Measurements from ENCODE around the gene CHD1. TPM values are rescaled to one million over a fixed set of nuclear protein-coding genes. Genes with fewer than 3 reads are reported as not detected.
A peak's percentile ranks its signal among the peaks of the same experiment; 100 is the strongest.

CHD1 gene
- total RNA-seq, 1 donor from 2014 or later, result 16.8 TPM

DNA sequence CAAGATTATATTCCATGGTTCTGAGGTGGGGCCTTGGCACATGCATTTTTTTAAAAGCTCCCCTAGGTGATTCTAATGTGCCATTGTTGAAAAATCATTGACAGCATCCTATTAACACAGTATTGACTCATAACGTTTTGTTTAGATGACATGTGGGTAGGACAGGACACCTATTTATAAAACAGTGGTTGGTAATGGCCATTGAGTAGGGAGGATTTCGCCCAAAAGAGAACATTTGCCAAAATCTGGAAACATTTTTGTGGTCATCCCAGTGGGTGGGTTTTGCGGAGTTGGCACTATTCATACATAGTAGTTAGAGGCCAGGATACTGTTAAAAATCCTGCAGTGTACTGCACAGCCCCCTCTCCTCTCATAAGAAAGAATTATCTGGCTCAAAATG, 6.4 kb upstream of the CHD1 start:
- no peak for TF ChIP-seq CTCF (conservative IDR thresholded peaks at IDR 0.05; ENCODE audit: low read depth, low read length)
- H3K4me3 ChIP-seq (ENCODE audit: low read depth, low read length), result no peak overlapping the region
- no peak for DNase-seq (ENCODE audit: low read depth)

GRCh38 chr5:98934546-98934945, 5.7 kb upstream of the CHD1 start:
- DNase-seq (ENCODE audit: low read depth), result peak; percentile 64
- TF ChIP-seq CTCF (conservative IDR thresholded peaks at IDR 0.05; ENCODE audit: low read depth, low read length), result no peak
- no peak overlapping the region for H3K4me3 ChIP-seq (ENCODE audit: low read depth, low read length)

GRCh38 chr5:98933445-98934072, 4.8 kb upstream of the CHD1 start:
- TF ChIP-seq CTCF (conservative IDR thresholded peaks at IDR 0.05; ENCODE audit: low read depth, low read length), result no peak
- DNase-seq (ENCODE audit: low read depth), result no peak

DNA sequence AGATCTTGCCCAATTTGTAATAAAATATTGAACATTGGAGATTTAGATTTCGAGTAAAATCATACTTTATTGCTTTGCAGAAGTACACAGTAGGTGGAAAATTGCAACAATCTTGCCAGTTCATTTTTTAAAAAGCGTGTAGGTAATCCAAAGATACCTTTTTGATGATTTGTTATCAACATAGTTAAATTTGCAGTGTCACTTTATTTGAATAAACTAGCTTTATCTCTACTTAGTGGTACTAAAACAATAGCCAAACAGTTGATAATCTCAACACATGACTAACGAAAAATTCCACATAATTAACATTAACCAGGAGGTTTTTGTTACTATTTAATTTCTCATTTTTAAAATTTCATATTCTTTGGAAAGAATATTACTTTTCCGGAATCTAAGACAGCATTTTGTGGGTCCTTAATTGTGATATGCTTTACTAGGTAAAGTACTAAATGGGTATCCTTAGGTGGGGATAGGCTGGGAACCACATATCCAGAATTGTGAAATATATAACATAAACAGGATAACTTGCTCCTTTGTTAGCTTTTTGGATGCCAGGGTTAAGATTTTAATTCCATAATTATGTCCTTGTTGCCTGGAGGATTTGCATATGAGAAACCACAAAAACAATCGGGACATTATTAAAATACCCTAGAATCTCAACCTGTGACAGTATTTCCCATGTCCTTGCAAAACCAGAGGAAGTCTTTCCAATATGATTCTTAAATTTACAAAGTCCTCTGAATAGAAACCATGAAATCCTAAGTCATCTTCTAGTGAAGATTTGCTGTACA, 2.4 kb upstream of the CHD1 start:
- no peak for DNase-seq (ENCODE audit: low read depth)
- no peak overlapping the region for H3K4me3 ChIP-seq (ENCODE audit: low read depth, low read length)
- no peak for TF ChIP-seq CTCF (conservative IDR thresholded peaks at IDR 0.05; ENCODE audit: low read depth, low read length)

More at GRCh38 chr5:98933445-98934072, 4.8 kb upstream of the CHD1 start:
- no peak overlapping the region for H3K4me3 ChIP-seq (ENCODE audit: low read depth, low read length)

DNA sequence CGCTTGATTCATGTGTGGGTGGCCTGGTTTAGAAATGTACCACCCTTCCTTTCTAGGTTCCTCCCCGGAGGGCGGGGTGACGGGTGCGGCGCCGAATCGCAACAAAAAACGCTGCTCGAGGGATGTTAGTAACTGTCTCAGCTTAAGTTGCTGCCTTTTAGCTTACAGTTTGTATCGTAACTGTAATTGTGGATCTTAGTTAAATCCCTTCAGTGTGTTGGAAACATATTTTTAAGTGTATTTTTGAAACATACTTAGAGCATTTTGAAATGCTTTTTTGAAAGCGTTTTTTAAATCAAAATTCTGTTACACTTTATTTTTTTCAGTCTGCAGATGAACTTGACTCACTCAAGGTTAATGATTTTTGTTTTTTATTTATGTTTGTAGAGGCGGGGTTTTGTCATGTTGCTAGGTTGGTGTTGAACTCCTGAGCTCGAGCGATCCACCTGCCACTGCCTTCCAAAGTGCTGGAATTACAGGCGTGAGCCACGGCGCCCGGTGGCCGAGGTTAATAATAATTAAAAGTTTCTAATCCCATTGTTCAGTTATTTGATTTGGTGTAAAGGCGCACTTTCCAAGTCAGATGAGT, 997 bp upstream of the CHD1 start:
- no peak for DNase-seq (ENCODE audit: low read depth)
- TF ChIP-seq CTCF (conservative IDR thresholded peaks at IDR 0.05; ENCODE audit: low read depth, low read length), result no peak
- peak overlapping the region; percentile 93 for H3K4me3 ChIP-seq (ENCODE audit: low read depth, low read length)

DNA sequence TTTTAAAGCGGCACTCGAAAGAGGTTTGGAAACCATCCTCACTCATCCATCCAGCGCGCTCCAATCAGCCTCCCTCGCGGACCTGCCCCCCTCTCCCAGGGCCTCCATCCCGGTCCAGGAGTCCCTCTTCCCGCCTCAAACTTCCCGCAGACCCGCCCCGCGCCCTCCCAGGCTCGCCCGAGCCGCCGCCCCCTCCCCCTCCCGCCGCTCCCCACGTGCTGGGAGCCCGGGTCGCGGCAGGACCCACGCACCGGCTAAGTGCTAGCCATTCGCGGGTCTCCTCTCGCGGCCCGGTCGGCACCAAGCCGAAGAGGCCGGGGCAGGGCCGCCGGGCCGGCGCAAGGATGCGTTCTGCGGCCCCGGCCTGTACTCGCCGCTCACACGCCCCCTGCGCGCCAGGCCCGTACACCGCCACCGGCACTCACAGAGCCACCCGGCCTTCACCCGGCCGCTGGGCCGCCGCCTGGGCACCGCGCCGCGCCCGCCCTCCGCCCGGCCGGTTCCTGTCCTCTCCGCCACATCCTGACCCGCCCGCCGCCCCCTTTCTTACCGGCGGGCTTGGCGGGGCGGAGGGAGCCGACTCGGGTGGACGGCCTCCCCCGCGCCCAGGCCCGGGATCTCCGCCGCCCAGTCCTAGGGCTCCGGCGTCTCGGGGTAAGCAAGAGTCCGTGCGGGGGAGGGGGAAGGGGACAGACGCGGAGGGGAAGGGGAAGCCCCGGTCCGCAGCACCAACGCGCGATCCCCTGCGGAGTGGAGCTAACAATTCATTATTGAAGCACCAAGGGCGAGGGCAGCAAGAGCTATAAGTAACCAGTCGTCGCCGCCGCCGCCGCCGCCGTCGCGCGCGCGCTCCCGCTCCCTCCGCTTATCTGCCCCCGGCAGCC, 576 bp downstream of the CHD1 start:
- peak overlapping the region; percentile 93 for H3K4me3 ChIP-seq (ENCODE audit: low read depth, low read length)
- DNase-seq (ENCODE audit: low read depth), result no peak
- no peak for TF ChIP-seq CTCF (conservative IDR thresholded peaks at IDR 0.05; ENCODE audit: low read depth, low read length)
